ENCODE measurements around the gene PDE4D.

PDE4D gene

DNA sequence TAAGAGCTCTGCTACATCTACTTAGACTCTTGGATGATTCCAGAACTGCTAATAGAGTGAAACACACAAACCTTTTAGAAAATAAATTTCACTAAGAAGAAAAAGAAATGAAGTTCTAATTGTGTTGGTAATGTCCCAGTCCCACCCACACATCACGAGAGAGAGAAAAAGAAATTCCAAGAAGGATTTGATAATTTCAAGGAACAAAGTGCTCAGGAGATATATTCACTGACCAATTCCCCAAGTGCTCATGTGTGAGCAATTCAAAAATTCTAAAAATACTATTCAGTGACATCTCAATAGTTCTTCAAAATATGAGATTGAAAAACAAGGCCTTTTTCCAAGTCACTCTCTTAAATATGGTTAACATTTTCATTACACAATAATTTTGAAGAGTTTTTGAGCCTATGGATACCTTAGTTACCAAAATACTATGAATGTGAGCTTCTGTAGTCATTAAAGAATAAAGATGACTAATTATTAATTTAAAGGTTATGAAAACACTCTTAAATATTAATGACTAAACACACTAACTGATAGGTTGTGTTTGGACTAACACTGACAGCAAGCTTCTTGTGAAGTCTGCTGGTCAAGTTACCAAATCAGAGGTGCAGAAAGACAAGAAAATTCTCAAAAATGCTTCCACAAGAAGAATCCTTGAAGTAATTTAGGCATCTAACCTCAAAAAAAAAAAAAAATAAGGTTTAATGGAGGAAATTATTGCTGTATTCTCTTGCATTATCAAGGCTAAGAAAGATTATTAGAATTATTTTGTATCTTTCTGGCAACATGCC, 245.3 kb downstream of the PDE4D start:
- TF ChIP-seq FOXP2 (optimal IDR thresholded peaks at IDR 0.05; ENCODE audit: borderline replicate concordance, extremely low read depth, extremely low read length, insufficient read depth) (no peak), SIN3A (IDR thresholded peaks at IDR 0.05; ENCODE audit: borderline replicate concordance, insufficient read depth, low read length) (no peak), TAF1 (IDR thresholded peaks at IDR 0.05; ENCODE audit: borderline replicate concordance, insufficient read depth, low read length) (no peak), POLR2AphosphoS5 (IDR thresholded peaks at IDR 0.05; ENCODE audit: low read depth, low read length) (no peak)
- TF ChIP-seq, protein P1, sequence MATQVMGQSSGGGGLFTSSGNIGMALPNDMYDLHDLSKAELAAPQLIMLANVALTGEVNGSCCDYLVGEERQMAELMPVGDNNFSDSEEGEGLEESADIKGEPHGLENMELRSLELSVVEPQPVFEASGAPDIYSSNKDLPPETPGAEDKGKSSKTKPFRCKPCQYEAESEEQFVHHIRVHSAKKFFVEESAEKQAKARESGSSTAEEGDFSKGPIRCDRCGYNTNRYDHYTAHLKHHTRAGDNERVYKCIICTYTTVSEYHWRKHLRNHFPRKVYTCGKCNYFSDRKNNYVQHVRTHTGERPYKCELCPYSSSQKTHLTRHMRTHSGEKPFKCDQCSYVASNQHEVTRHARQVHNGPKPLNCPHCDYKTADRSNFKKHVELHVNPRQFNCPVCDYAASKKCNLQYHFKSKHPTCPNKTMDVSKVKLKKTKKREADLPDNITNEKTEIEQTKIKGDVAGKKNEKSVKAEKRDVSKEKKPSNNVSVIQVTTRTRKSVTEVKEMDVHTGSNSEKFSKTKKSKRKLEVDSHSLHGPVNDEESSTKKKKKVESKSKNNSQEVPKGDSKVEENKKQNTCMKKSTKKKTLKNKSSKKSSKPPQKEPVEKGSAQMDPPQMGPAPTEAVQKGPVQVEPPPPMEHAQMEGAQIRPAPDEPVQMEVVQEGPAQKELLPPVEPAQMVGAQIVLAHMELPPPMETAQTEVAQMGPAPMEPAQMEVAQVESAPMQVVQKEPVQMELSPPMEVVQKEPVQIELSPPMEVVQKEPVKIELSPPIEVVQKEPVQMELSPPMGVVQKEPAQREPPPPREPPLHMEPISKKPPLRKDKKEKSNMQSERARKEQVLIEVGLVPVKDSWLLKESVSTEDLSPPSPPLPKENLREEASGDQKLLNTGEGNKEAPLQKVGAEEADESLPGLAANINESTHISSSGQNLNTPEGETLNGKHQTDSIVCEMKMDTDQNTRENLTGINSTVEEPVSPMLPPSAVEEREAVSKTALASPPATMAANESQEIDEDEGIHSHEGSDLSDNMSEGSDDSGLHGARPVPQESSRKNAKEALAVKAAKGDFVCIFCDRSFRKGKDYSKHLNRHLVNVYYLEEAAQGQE (IDR thresholded peaks at IDR 0.05; ENCODE audit: insufficient read depth in 1 of 2, low read depth in 2 of 2, low read length in 2 of 2) = no peak

DNA sequence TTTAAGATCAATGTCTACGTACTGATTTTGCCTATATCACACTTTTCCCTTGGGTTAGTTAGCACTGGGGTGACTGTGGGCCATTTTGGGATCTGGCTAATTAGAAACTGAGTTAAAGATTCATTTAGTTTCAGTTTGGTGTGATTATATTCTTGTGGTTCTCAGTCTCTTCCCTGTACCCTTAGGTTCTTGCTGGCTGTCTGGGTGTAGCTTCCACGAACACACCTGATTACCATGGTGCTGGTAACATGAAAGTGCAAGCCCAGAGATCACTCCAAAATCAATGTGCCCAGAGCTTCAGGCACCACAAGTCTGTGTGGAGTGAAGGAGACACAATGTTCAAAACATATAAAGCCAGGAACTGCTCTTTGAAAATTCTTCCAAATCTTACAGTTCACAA, 248.1 kb downstream of the PDE4D start:
- no peak for TF ChIP-seq TAF1 (IDR thresholded peaks at IDR 0.05; ENCODE audit: borderline replicate concordance, insufficient read depth, low read length)
- TF ChIP-seq POLR2AphosphoS5 (IDR thresholded peaks at IDR 0.05; ENCODE audit: low read depth, low read length) = no peak
- TF ChIP-seq, protein P1 (IDR thresholded peaks at IDR 0.05; ENCODE audit: insufficient read depth in 1 of 2, low read depth in 2 of 2, low read length in 2 of 2) = no peak
- no peak for TF ChIP-seq SIN3A (IDR thresholded peaks at IDR 0.05; ENCODE audit: borderline replicate concordance, insufficient read depth, low read length)
- no peak for TF ChIP-seq FOXP2 (optimal IDR thresholded peaks at IDR 0.05; ENCODE audit: borderline replicate concordance, extremely low read depth, extremely low read length, insufficient read depth)

- TF ChIP-seq POLR2AphosphoS5 (IDR thresholded peaks at IDR 0.05; ENCODE audit: low read depth, low read length) = no peak
- TF ChIP-seq, protein P1 (IDR thresholded peaks at IDR 0.05; ENCODE audit: insufficient read depth in 1 of 2, low read depth in 2 of 2, low read length in 2 of 2) = peak; percentile 38 to 66; a peak in 2 of 4 replicates
Measured at GRCh38 chr5:59640411-59640810, 253.1 kb downstream of the PDE4D start.

GRCh38 chr5:59637884-59638580, 255.5 kb downstream of the PDE4D start:
- no peak for TF ChIP-seq FOXP2 (optimal IDR thresholded peaks at IDR 0.05; ENCODE audit: borderline replicate concordance, extremely low read depth, extremely low read length, insufficient read depth)
- TF ChIP-seq TAF1 (IDR thresholded peaks at IDR 0.05; ENCODE audit: borderline replicate concordance, insufficient read depth, low read length) = no peak
- TF ChIP-seq, protein P1 (IDR thresholded peaks at IDR 0.05; ENCODE audit: insufficient read depth in 1 of 2, low read depth in 2 of 2, low read length in 2 of 2) = no peak
- no peak for TF ChIP-seq SIN3A (IDR thresholded peaks at IDR 0.05; ENCODE audit: borderline replicate concordance, insufficient read depth, low read length)
- TF ChIP-seq POLR2AphosphoS5 (IDR thresholded peaks at IDR 0.05; ENCODE audit: low read depth, low read length) = no peak
